Measurements from ENCODE around the gene SDK2. TPM values are rescaled to one million over a fixed set of nuclear protein-coding genes. Genes with fewer than 3 reads are reported as not detected.

Gene SDK2
- total and polyA plus RNA-seq, 2 donors from 2014 or later = 0.37 to 2.4 TPM

DNA sequence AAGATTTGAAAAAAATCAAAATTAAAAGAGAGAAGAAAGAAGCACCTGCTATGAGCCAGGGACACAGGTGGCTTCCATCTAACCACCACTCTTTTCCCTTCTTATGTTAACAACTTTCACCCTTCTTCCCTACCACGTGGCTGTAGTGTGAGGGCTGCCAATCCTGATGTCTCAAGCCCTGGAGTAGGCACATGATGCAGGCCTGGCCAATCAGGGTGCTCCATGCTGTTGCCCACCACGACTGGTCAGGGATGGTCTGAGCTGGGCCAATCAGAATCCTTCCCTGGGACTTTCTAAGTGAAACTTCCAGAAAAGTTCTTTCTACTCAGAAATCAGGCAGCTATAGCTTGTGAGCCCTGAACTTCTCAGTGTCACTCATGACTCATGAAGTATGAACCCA is 140.7 kb downstream of the SDK2 start:
- Histone ChIP-seq H3K4me1 (ENCODE audit: control insufficient read depth in 2 of 3, insufficient read depth in 2 of 3, low read depth in 1 of 3, low read length in 3 of 3) (no peaks in the 10 kb centered on the region), H3K9me3 (ENCODE audit: control insufficient read depth in 2 of 3, insufficient read depth in 1 of 3, low read length in 3 of 3) (no peaks in the 10 kb centered on the region), H3K36me3 (ENCODE audit: control insufficient read depth in 2 of 3, insufficient read depth in 3 of 3, low read length in 3 of 3) (no peaks in the 10 kb centered on the region), H3K27me3 (ENCODE audit: control insufficient read depth, insufficient read depth, low read length) (no peaks in the 10 kb centered on the region), H3K4me3 (ENCODE audit: low read length in 3 of 3) (no peak overlapping the region), H3K27ac (ENCODE audit: low read depth in 2 of 2, low read length in 2 of 2) (no peak overlapping the region), H3K9ac (ENCODE audit: low read length in 3 of 3) (no peak overlapping the region)
- no peak for FAIRE-seq
- TF ChIP-seq, protein P1, sequence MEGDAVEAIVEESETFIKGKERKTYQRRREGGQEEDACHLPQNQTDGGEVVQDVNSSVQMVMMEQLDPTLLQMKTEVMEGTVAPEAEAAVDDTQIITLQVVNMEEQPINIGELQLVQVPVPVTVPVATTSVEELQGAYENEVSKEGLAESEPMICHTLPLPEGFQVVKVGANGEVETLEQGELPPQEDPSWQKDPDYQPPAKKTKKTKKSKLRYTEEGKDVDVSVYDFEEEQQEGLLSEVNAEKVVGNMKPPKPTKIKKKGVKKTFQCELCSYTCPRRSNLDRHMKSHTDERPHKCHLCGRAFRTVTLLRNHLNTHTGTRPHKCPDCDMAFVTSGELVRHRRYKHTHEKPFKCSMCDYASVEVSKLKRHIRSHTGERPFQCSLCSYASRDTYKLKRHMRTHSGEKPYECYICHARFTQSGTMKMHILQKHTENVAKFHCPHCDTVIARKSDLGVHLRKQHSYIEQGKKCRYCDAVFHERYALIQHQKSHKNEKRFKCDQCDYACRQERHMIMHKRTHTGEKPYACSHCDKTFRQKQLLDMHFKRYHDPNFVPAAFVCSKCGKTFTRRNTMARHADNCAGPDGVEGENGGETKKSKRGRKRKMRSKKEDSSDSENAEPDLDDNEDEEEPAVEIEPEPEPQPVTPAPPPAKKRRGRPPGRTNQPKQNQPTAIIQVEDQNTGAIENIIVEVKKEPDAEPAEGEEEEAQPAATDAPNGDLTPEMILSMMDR (IDR thresholded peaks at IDR 0.05; ENCODE audit: borderline replicate concordance, extremely low read depth, insufficient read depth) = no peak
- peak in 1 of 5 donors; percentile 17 for DNase-seq
- intact Hi-C loops (cut with DNase I) = no loop called here

DNA sequence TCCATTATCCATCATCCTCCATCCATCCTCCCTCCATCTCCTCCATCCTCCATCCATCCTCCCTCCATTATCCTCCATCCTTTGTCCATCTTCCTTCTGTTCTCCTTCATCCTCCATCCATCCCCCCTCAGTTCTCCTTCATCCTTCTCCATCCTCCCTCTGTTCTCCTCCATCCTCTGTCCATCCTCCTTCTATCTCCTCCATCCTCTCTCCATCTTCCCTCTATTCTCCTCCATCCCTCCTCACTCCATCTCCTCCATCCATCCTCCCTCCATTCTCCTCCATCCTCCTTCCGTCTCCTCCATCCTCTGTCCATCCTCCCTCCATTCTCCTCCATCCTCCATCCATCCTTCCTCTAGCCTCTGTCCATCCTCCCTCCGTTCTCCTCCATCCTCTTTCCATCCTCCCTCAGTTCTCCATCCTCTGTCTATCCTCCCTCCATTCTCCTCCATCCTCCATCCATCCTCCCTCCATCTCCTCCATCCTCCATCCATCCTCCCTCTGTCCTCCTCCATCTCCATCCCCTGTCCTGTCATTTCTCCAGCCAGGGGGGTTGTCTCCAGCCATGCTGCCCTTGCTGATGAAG is 143.7 kb downstream of the SDK2 start:
- Histone ChIP-seq H3K27me3 (ENCODE audit: control insufficient read depth, insufficient read depth, low read length) (no peaks in the 10 kb centered on the region), H3K4me1 (ENCODE audit: control insufficient read depth in 2 of 3, insufficient read depth in 2 of 3, low read depth in 1 of 3, low read length in 3 of 3) (no peaks in the 10 kb centered on the region), H3K27ac (ENCODE audit: low read depth in 2 of 2, low read length in 2 of 2) (no peak overlapping the region), H3K9ac (ENCODE audit: low read length in 3 of 3) (no peak overlapping the region), H3K36me3 (ENCODE audit: control insufficient read depth in 2 of 3, insufficient read depth in 3 of 3, low read length in 3 of 3) (no peaks in the 10 kb centered on the region), H3K9me3 (ENCODE audit: control insufficient read depth in 2 of 3, insufficient read depth in 1 of 3, low read length in 3 of 3) (no peaks in the 10 kb centered on the region), H3K4me3 (ENCODE audit: low read length in 3 of 3) (no peak overlapping the region)
- FAIRE-seq (no peak), DNase-seq (no peak)
- intact Hi-C loops (cut with DNase I) = no loop called here
- TF ChIP-seq, protein P1 (IDR thresholded peaks at IDR 0.05; ENCODE audit: borderline replicate concordance, extremely low read depth, insufficient read depth) = no peak

GRCh38 chr17:73498886-73499554 is 145.2 kb downstream of the SDK2 start:
- intact Hi-C loops (cut with DNase I) = no loop called here

More at GRCh38 chr17:73498886-73499554, 145.2 kb downstream of the SDK2 start:
- Histone ChIP-seq H3K27me3 (ENCODE audit: control insufficient read depth, insufficient read depth, low read length) (no peaks in the 10 kb centered on the region), H3K4me1 (ENCODE audit: control insufficient read depth in 2 of 3, insufficient read depth in 2 of 3, low read depth in 1 of 3, low read length in 3 of 3) (no peaks in the 10 kb centered on the region), H3K9ac (ENCODE audit: low read length in 3 of 3) (no peak overlapping the region), H3K4me3 (ENCODE audit: low read length in 3 of 3) (no peak overlapping the region), H3K27ac (ENCODE audit: low read depth in 2 of 2, low read length in 2 of 2) (no peak overlapping the region), H3K9me3 (ENCODE audit: control insufficient read depth in 2 of 3, insufficient read depth in 1 of 3, low read length in 3 of 3) (no peaks in the 10 kb centered on the region), H3K36me3 (ENCODE audit: control insufficient read depth in 2 of 3, insufficient read depth in 3 of 3, low read length in 3 of 3) (no peaks in the 10 kb centered on the region)
- TF ChIP-seq, protein P1 (IDR thresholded peaks at IDR 0.05; ENCODE audit: borderline replicate concordance, extremely low read depth, insufficient read depth) = no peak
- DNase-seq (peak in 1 of 5 donors; percentile 41), FAIRE-seq (no peak)

Measured in kidney (tissue), 14 donors.